ENCODE measurements around the gene PDE8A.

Gene PDE8A

DNA sequence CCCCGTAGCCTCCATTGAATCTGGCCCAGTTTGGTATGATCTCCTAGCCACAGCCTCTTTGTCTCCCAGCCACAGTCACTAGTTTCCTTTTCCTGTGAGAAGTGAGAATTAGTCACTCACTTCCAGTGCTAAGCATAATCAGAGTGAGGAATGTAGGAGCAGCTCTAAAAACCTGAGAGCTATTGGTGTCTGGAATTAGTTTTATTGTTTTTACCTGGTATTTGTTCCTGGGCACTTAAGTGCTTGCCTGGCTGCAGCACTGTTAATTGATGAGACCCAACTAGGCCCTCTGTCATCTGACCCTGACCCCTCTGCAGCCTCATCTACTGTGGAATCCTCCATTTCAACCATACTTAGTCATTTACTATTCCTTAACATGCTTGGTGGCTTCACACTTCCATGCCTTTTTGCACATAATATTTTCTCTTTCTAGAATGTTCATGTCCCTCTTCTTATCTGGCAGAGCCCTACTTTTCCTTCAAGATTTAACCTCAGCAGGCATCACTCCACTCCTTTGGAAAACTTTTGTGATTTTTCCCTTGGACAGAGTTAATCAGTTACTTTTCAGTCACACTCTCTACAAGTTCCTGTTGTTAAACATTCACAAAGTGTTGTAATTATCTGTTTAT lies 48.8 kb downstream of the PDE8A start:
- no peak overlapping the region for H3K4me3 ChIP-seq (replicated peaks; ENCODE audit: low read depth, low read length)
- TF ChIP-seq, protein P1, sequence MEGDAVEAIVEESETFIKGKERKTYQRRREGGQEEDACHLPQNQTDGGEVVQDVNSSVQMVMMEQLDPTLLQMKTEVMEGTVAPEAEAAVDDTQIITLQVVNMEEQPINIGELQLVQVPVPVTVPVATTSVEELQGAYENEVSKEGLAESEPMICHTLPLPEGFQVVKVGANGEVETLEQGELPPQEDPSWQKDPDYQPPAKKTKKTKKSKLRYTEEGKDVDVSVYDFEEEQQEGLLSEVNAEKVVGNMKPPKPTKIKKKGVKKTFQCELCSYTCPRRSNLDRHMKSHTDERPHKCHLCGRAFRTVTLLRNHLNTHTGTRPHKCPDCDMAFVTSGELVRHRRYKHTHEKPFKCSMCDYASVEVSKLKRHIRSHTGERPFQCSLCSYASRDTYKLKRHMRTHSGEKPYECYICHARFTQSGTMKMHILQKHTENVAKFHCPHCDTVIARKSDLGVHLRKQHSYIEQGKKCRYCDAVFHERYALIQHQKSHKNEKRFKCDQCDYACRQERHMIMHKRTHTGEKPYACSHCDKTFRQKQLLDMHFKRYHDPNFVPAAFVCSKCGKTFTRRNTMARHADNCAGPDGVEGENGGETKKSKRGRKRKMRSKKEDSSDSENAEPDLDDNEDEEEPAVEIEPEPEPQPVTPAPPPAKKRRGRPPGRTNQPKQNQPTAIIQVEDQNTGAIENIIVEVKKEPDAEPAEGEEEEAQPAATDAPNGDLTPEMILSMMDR (IDR thresholded peaks at IDR 0.05; ENCODE audit: low read depth, low read length, missing control alignments), result no peak
- no peak for DNase-seq (ENCODE audit: extremely low read depth, low read depth)

DNA sequence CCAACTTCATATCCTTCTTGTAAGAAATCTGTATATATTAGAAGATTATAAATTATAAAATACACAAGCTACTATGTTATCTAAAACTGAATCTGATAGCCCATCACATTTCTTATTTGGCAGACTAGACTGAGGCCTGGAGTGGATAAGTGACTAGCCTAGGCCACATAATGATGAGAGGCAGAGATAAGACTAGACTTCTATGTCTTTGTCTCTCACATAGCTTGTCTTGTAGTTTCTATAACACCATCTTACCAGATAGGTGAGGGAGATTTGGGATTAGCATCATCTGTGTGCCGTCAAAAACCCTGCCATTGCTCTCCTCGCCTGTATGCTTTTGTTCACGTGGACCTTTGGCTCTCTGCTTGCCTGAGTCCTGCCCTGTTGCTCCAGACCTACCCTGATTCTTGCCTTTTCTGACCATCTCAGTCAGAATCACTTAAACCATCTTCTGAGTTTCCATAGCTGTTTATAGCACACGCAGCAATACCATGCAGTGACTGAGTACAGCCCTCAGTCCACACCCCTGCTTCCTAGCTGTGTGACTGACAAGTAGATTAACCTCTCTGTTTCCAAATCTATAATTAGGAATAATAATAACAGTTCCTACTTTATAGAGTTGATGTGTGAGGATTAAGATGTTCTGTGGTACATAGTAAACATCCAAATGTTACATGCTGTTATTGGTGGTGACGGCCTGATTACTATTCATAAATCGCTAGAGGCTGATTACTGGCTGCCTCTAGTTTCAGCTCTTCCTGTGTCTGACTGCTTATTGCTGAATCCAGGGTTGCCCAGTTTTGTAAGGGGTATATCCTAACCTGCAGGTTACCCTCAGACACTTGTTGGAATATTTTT lies 49.7 kb downstream of the PDE8A start:
- no peak for DNase-seq (ENCODE audit: extremely low read depth, low read depth)
- H3K4me3 ChIP-seq (replicated peaks; ENCODE audit: low read depth, low read length), result no peak overlapping the region
- TF ChIP-seq, protein P1 (IDR thresholded peaks at IDR 0.05; ENCODE audit: low read depth, low read length, missing control alignments), result no peak

DNA sequence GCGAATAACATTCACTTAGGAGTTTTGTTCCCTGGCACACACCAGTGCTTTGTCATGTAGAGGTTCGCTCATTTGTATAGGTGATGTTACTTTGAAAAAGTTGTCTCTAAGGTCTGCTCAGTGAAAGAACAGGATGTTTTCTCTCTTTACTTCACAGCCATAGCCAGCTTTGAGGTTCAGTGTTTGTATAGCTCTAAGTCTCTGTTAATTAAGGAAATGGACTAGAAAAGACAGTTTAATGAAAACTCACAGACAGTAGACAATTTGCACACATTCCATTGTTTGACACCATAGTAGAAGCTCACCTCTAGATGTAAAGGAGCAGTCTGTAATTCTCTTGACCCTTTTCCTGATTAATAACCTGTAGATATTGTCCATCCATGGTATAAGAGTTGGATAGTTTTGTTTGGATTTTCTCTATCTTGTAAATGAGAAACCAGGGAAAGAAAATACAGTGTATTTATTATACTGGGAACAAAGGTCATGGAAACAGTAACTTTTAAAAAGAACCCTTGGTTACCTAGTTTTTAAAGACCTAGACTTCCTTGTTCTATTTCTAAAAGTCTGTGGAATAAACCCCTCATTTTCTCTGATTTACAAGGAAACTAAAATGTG lies 50.4 kb downstream of the PDE8A start:
- no peak overlapping the region for H3K4me3 ChIP-seq (replicated peaks; ENCODE audit: low read depth, low read length)
- TF ChIP-seq, protein P1 (IDR thresholded peaks at IDR 0.05; ENCODE audit: low read depth, low read length, missing control alignments), result no peak
- DNase-seq (ENCODE audit: extremely low read depth, low read depth), result no peak

- TF ChIP-seq, protein P1 (IDR thresholded peaks at IDR 0.05; ENCODE audit: low read depth, low read length, missing control alignments), result no peak
- DNase-seq (ENCODE audit: extremely low read depth, low read depth), result no peak
- H3K4me3 ChIP-seq (replicated peaks; ENCODE audit: low read depth, low read length), result no peak overlapping the region
These were observed 51.5 kb downstream of the PDE8A start for GRCh38 chr15:85033148-85033547.

GRCh38 chr15:85034276-85034675 lies 52.6 kb downstream of the PDE8A start:
- H3K4me3 ChIP-seq (replicated peaks; ENCODE audit: low read depth, low read length), result no peak overlapping the region
- no peak for DNase-seq (ENCODE audit: extremely low read depth, low read depth)
- TF ChIP-seq, protein P1 (IDR thresholded peaks at IDR 0.05; ENCODE audit: low read depth, low read length, missing control alignments), result no peak

DNA sequence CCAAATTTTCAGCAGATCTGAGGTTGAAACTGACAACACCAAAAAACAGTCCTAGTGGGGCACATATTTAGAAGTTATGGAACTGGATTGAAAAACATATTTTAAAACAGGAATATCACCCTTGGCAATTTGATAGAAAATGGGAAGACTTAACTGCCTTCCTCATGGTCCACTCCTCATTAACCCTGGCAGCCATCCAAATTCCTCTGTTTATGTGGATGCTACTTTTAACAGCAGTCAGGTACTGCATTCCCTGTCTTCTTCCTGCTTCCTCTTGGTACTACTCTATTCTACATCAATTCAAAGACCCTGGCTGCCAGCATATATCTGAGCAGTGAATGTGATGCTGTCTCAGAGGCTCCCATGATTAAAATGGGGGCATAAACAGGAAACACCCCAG lies 54.3 kb downstream of the PDE8A start:
- DNase-seq (ENCODE audit: extremely low read depth, low read depth), result no peak
- H3K4me3 ChIP-seq (replicated peaks; ENCODE audit: low read depth, low read length), result no peak overlapping the region
- TF ChIP-seq, protein P1 (IDR thresholded peaks at IDR 0.05; ENCODE audit: low read depth, low read length, missing control alignments), result no peak
